HepG2 (cell line): ENCODE results near the gene PHF21B.

Experiments used
- BHLHE40 ChIP-seq: IDR thresholded peaks from 2 replicates; pipeline ENCODE4 v1.6.1; 2011; ENCODE audit warnings: low read length, improper control_type of control experiment
- EZH2 ChIP-seq: conservative IDR thresholded peaks from 2 replicates; pipeline ENCODE4 v1.6.1; 2012; ENCODE audit warnings: mild to moderate bottlenecking, low read depth, low read length, moderate library complexity
- HNRNPL ChIP-seq: fragments of 200-400 bp; formaldehyde crosslinking; IDR thresholded peaks from 2 replicates; pipeline ENCODE4 v1.6.1; 2017; ENCODE audit warnings: mild to moderate bottlenecking, low read depth, low read length
- MAZ ChIP-seq, 2 experiments: sonication (generic) in 1 of 2; formaldehyde crosslinking in 1 of 2; IDR thresholded peaks; 2 replicates each; pipeline versions ENCODE4 v1.5.0 to v1.6.1; 2012 to 2020; ENCODE audit warnings: low read depth in 2 of 2, mild to moderate bottlenecking in 2 of 2, borderline replicate concordance in 1 of 2, improper control_type of control experiment in 1 of 2, low read length in 1 of 2, missing genetic modification reagents in 1 of 2, moderate library complexity in 1 of 2
- POLR2A ChIP-seq, 2 experiments: IDR thresholded peaks; 2 replicates each; pipeline ENCODE4 v1.6.1; 2011; ENCODE audit warnings: low read depth in 2 of 2, low read length in 2 of 2, mild to moderate bottlenecking in 1 of 2, moderate library complexity in 1 of 2; ENCODE audit not compliant: insufficient read depth in 1 of 2
- SIX1 ChIP-seq: sonication (generic); formaldehyde crosslinking; IDR thresholded peaks from 2 replicates; pipeline ENCODE4 v1.4.0; 2020; ENCODE audit warnings: missing genetic modification reagents, borderline replicate concordance
- SMC3 ChIP-seq: IDR thresholded peaks from 2 replicates; pipeline ENCODE4 v1.6.1; 2011; ENCODE audit warnings: low read length, improper control_type of control experiment
- ZNF577 ChIP-seq: sonication (generic); formaldehyde crosslinking; IDR thresholded peaks from 2 replicates; pipeline ENCODE4 v1.4.0; 2020; ENCODE audit warnings: mild to moderate bottlenecking, low read depth, missing genetic modification reagents, borderline replicate concordance
- ZNF781 ChIP-seq: sonication (generic); formaldehyde crosslinking; IDR thresholded peaks from 2 replicates; pipeline ENCODE4 v1.5.1; 2020; ENCODE audit warnings: borderline replicate concordance, mild to moderate bottlenecking, missing genetic modification reagents; ENCODE audit errors: not compliant biosample characterization
- ZSCAN25 ChIP-seq: sonication (generic); formaldehyde crosslinking; IDR thresholded peaks from 2 replicates; pipeline ENCODE4 v1.8.0; 2022; ENCODE audit warnings: mild to moderate bottlenecking, missing genetic modification reagents
- TF ChIP-seq, protein P1 (sequence below): sonication (generic); formaldehyde crosslinking; IDR thresholded peaks from 2 replicates; pipeline ENCODE4 v1.5.0; 2020; ENCODE audit warnings: mild to moderate bottlenecking, missing genetic modification reagents, borderline replicate concordance
- TF ChIP-seq, protein P2 (sequence below): sonication (generic); formaldehyde crosslinking; IDR thresholded peaks from 2 replicates; pipeline ENCODE4 v1.5.0; 2020; ENCODE audit warnings: mild to moderate bottlenecking, missing genetic modification reagents, moderate library complexity
- TF ChIP-seq, protein P3 (sequence below): sonication (generic); formaldehyde crosslinking; IDR thresholded peaks from 2 replicates; pipeline ENCODE4 v1.4.0; 2020; ENCODE audit warnings: missing genetic modification reagents
- TF ChIP-seq, protein P4 (sequence below): sonication (generic); formaldehyde crosslinking; IDR thresholded peaks from 2 replicates; pipeline ENCODE4 v1.8.1; 2023; ENCODE audit warnings: missing genetic modification reagents, mild to moderate bottlenecking, borderline replicate concordance

DNA sequence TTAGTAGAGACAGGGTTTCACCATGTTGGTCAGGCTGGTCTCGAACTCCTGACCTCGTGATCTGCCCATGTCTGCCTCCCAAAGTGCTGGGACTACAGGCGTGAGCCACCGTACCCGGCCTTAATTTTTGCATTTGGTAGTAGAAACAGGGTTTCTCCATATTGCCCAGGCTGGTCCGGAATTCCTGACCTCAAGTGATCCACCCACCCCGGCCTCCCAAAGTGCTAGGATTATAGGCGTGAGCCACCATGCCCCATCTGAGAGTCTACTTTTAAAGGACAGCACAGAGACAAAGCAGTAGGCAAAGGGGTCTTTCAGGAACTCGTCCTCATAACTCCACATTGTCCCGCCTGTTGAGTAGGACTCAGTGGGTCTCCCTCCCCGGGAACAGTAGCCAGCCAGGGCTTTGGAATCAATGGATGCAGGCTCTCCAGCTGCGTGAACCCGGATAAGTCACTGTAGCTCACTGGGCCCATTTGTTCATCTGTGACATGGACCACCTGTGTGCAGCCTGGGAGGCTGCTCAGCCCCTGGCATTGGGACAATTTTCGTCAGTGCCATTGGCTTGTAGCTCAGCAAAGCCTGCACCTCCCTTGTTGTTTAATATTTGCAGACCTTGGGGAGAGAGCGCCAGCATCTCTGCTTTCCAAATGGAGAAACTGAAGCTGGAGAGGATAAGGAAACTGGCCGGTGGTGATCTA lies 171.3 kb downstream of the PHF21B start:
- TF ChIP-seq, protein P1, sequence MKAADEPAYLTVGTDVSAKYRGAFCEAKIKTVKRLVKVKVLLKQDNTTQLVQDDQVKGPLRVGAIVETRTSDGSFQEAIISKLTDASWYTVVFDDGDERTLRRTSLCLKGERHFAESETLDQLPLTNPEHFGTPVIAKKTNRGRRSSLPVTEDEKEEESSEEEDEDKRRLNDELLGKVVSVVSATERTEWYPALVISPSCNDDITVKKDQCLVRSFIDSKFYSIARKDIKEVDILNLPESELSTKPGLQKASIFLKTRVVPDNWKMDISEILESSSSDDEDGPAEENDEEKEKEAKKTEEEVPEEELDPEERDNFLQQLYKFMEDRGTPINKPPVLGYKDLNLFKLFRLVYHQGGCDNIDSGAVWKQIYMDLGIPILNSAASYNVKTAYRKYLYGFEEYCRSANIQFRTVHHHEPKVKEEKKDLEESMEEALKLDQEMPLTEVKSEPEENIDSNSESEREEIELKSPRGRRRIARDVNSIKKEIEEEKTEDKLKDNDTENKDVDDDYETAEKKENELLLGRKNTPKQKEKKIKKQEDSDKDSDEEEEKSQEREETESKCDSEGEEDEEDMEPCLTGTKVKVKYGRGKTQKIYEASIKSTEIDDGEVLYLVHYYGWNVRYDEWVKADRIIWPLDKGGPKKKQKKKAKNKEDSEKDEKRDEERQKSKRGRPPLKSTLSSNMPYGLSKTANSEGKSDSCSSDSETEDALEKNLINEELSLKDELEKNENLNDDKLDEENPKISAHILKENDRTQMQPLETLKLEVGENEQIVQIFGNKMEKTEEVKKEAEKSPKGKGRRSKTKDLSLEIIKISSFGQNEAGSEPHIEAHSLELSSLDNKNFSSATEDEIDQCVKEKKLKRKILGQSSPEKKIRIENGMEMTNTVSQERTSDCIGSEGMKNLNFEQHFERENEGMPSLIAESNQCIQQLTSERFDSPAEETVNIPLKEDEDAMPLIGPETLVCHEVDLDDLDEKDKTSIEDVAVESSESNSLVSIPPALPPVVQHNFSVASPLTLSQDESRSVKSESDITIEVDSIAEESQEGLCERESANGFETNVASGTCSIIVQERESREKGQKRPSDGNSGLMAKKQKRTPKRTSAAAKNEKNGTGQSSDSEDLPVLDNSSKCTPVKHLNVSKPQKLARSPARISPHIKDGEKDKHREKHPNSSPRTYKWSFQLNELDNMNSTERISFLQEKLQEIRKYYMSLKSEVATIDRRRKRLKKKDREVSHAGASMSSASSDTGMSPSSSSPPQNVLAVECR (CRISPR knock-in tag) = no peak
- TF ChIP-seq SMC3 (no peak), ZNF577 (no peak), MAZ (IDR thresholded peaks at IDR 0.05; ENCODE audit: borderline replicate concordance, low read depth, low read length) (no peak), MAZ (CRISPR knock-in tag; IDR thresholded peaks at IDR 0.05; ENCODE audit: low read depth) (no peak), EZH2 (no peak), BHLHE40 (no peak), SIX1 (no peak), ZSCAN25 (no peak), ZNF781 (CRISPR knock-in tag) (no peak), HNRNPL (no peak), POLR2A (IDR thresholded peaks at IDR 0.05; ENCODE audit: insufficient read depth in 1 of 2, low read depth in 2 of 2, low read length in 2 of 2) (no peak)
- TF ChIP-seq, protein P2, sequence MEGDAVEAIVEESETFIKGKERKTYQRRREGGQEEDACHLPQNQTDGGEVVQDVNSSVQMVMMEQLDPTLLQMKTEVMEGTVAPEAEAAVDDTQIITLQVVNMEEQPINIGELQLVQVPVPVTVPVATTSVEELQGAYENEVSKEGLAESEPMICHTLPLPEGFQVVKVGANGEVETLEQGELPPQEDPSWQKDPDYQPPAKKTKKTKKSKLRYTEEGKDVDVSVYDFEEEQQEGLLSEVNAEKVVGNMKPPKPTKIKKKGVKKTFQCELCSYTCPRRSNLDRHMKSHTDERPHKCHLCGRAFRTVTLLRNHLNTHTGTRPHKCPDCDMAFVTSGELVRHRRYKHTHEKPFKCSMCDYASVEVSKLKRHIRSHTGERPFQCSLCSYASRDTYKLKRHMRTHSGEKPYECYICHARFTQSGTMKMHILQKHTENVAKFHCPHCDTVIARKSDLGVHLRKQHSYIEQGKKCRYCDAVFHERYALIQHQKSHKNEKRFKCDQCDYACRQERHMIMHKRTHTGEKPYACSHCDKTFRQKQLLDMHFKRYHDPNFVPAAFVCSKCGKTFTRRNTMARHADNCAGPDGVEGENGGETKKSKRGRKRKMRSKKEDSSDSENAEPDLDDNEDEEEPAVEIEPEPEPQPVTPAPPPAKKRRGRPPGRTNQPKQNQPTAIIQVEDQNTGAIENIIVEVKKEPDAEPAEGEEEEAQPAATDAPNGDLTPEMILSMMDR (CRISPR knock-in tag) = no peak
- TF ChIP-seq, protein P3, sequence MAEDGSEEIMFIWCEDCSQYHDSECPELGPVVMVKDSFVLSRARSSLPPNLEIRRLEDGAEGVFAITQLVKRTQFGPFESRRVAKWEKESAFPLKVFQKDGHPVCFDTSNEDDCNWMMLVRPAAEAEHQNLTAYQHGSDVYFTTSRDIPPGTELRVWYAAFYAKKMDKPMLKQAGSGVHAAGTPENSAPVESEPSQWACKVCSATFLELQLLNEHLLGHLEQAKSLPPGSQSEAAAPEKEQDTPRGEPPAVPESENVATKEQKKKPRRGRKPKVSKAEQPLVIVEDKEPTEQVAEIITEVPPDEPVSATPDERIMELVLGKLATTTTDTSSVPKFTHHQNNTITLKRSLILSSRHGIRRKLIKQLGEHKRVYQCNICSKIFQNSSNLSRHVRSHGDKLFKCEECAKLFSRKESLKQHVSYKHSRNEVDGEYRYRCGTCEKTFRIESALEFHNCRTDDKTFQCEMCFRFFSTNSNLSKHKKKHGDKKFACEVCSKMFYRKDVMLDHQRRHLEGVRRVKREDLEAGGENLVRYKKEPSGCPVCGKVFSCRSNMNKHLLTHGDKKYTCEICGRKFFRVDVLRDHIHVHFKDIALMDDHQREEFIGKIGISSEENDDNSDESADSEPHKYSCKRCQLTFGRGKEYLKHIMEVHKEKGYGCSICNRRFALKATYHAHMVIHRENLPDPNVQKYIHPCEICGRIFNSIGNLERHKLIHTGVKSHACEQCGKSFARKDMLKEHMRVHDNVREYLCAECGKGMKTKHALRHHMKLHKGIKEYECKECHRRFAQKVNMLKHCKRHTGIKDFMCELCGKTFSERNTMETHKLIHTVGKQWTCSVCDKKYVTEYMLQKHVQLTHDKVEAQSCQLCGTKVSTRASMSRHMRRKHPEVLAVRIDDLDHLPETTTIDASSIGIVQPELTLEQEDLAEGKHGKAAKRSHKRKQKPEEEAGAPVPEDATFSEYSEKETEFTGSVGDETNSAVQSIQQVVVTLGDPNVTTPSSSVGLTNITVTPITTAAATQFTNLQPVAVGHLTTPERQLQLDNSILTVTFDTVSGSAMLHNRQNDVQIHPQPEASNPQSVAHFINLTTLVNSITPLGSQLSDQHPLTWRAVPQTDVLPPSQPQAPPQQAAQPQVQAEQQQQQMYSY = no peak
- TF ChIP-seq, protein P4, sequence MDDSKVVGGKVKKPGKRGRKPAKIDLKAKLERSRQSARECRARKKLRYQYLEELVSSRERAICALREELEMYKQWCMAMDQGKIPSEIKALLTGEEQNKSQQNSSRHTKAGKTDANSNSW (CRISPR knock-in tag) = no peak
